Neural cell (in vitro differentiated cells): ENCODE measurements around the gene MINK1.

Source experiments
- EP300 ChIP-seq: fragments of 450-650 bp; conservative IDR thresholded peaks from 2 replicates; pipeline ENCODE4 v1.6.1; 2014; ENCODE audit warnings: antibody characterized with exemption, mild to moderate bottlenecking, moderate library complexity; ENCODE audit not compliant: poor library complexity, severe bottlenecking
- EZH2 ChIP-seq: fragments of 200-600, 300-800 bp; shearing (Covaris generic), sonication (generic); IDR thresholded peaks from 2 replicates; pipeline ENCODE4 v1.6.1; 2014; ENCODE audit warnings: antibody characterized with exemption, low read length, borderline replicate concordance, mild to moderate bottlenecking; ENCODE audit not compliant: insufficient read depth, poor library complexity, severe bottlenecking
- POLR2AphosphoS5 ChIP-seq: IDR thresholded peaks from 2 replicates; pipeline ENCODE4 v1.6.1; 2012
- RAD21 ChIP-seq: fragments of 450-650 bp; conservative IDR thresholded peaks from 2 replicates; pipeline ENCODE4 v1.6.1; 2014; ENCODE audit warnings: antibody characterized with exemption, mild to moderate bottlenecking, moderate library complexity
- TAF1 ChIP-seq: IDR thresholded peaks from 2 replicates; pipeline ENCODE4 v1.6.1; 2012; ENCODE audit warnings: low read depth
- TF ChIP-seq, protein P1 (sequence below): fragments of 450-650 bp; IDR thresholded peaks from 2 replicates; pipeline ENCODE4 v1.5.1; 2014; ENCODE audit warnings: antibody characterized with exemption, mild to moderate bottlenecking, moderate library complexity; ENCODE audit not compliant: poor library complexity, severe bottlenecking

DNA sequence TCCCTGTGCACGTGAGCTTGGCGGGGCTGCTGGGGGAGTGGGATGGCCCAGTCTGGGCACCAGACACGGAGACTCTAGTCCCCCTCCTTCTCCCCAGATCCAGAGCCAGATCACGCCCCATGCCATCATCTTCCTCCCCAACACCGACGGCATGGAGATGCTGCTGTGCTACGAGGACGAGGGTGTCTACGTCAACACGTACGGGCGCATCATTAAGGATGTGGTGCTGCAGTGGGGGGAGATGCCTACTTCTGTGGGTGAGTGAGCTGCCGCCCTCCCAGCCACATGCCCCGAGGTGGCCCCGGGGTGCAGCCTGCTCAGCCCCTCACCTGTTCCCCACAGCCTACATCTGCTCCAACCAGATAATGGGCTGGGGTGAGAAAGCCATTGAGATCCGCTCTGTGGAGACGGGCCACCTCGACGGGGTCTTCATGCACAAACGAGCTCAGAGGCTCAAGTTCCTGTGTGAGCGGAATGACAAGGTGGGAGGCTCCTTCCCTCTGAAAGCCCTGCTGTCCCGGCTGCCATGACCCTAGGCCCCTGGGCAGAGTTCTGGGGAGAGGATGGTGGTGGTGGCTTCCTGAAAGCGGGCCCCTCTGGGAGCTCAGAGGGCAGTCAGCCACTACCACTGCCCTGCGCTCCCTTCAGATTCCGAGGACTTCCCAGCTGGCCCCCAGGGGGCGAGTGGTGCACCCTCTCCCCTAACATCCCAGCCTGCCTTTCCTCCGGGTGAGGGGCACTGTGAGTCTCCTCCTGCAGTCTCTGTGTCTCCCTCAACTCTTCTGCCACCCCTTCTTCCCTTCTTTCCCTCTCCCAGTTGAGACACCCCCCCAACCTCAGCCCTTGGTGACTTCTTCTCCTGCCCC, 63.4 kb downstream of the MINK1 start:
- TF ChIP-seq, protein P1, sequence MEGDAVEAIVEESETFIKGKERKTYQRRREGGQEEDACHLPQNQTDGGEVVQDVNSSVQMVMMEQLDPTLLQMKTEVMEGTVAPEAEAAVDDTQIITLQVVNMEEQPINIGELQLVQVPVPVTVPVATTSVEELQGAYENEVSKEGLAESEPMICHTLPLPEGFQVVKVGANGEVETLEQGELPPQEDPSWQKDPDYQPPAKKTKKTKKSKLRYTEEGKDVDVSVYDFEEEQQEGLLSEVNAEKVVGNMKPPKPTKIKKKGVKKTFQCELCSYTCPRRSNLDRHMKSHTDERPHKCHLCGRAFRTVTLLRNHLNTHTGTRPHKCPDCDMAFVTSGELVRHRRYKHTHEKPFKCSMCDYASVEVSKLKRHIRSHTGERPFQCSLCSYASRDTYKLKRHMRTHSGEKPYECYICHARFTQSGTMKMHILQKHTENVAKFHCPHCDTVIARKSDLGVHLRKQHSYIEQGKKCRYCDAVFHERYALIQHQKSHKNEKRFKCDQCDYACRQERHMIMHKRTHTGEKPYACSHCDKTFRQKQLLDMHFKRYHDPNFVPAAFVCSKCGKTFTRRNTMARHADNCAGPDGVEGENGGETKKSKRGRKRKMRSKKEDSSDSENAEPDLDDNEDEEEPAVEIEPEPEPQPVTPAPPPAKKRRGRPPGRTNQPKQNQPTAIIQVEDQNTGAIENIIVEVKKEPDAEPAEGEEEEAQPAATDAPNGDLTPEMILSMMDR: no peak
- TF ChIP-seq POLR2AphosphoS5 (no peak), EP300 (no peak), EZH2 (no peak), TAF1 (no peak), RAD21 (no peak)
